ENCODE data around the gene EEF2K.
"Not testable (repeated sequence)": the region's sequence is repeated elsewhere in the genome, so short reads cannot be mapped to it uniquely, and the experiment has no call there.

Gene EEF2K

DNA sequence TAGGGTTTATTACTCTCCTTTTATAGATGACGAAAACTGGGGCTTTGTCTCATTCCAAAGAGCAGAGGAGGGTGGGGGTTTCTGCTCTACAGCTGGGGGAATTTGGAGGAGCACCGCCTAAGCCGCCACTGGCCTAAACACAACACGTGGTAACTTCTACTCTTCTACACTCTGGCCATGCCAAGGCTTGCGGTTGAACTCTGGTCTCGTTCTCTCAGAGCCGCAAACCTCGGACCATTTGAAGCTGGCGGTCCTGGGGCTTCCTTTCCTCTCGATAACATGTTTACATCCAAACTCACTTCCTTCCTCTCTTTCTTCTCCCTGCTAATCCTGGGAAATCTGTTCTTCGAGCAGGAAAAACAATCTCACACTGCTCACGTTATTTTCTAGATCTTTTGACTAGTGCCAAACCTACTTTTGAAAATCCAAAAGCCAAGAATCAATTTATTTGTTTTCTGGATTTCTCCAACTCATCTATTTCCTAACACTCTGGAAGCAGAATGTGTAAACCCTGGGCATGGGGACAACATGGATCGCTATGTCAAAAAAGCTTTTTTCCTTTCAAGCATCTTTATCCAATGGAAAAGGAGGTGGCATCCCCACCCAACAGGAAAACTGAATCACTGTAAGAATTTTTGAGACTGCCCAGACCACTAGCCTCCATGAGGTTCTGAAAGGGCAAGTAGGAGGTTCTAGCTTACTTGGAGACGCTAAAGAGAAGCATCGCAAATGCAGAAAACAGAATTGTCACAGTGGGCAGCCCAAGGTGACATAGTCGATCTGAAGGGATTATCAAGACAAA lies 13.6 kb upstream of the EEF2K start:
- Mint-ChIP-seq H3K9me3 (peaks cover 15% of the 10 kb centered on the region), H3K27me3 (peaks cover 10% of the 10 kb centered on the region), H3K27ac (ENCODE audit: low read depth) (peak overlapping the region; percentile 99), H3K36me3 (ENCODE audit: insufficient read depth) (peaks cover 54% of the 10 kb centered on the region), H3K4me1 (peaks cover 83% of the 10 kb centered on the region), H3K4me3 (peak overlapping the region; percentile 82)
- DNase-seq (ENCODE audit: low spot score in 2 of 2): peak; percentile 63 to 82
- peak; percentile 20 for ATAC-seq (replicated peaks; ENCODE audit: extremely low read depth, poor library complexity, severe bottlenecking)

DNA sequence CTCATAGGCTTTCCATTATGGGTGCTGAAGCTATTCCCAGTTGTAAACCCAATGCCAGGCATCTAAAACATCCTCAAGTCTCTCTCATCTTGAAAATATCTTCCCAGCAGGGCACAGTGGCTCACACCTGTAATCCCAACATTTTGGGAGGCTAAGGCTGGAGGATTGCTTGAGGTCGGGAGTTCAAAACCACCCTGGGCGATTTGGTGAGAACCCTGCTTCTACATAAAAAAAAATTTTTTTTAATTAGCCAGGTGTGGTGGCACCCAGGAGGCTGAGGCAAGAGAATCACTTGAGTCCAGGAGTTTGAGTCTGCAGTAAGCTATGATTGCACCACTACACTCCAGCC lies 13.0 kb upstream of the EEF2K start:
- ATAC-seq (replicated peaks; ENCODE audit: extremely low read depth, poor library complexity, severe bottlenecking) (no peak), DNase-seq (ENCODE audit: low spot score in 2 of 2) (no peak)
- Mint-ChIP-seq H3K9me3 (peaks cover 15% of the 10 kb centered on the region), H3K4me3 (peak overlapping the region; percentile 42), H3K27ac (ENCODE audit: low read depth) (peak overlapping the region; percentile 100), H3K4me1 (peaks cover 80% of the 10 kb centered on the region), H3K27me3 (peaks cover 10% of the 10 kb centered on the region), H3K36me3 (ENCODE audit: insufficient read depth) (peaks cover 53% of the 10 kb centered on the region)

DNA sequence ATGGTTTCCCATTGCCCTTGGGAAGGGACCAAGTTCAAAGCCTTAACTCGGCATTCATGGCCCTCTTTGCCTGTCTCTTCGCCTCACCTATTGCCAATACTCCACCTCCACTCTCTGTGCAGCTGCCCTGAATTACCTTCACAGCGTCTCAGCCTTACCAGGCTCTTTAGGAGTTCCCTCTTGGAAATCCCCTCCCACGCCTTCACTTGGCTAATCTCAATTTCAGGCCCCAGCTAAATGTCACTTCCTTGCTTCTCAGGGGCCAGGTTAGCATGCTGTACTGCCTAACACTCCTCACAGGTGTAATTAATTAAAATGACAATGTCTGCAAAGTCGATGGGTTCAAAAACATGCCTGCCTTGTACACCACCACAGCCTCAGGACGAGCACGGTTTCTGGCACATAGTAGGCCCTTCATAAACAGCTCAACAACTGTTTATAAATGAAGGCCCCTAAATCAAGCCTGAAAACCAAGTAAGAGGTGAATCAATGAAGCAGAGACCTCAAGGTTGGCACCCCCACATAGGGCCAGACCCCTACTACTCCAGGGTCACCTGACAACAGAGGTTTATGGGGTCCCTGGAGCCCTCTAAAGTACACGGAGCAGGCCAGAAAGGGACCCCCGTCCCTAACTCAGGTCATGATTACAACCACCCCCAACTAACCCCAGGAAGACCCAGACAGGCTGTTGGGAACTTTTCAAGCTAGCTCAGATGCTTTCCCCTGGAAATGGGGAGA lies 11.2 kb upstream of the EEF2K start:
- Mint-ChIP-seq H3K27ac (ENCODE audit: low read depth) (peak overlapping the region; percentile 100), H3K4me3 (peak overlapping the region; percentile 87), H3K9me3 (peaks cover 15% of the 10 kb centered on the region), H3K36me3 (ENCODE audit: insufficient read depth) (peaks cover 47% of the 10 kb centered on the region), H3K27me3 (peaks cover 10% of the 10 kb centered on the region), H3K4me1 (peaks cover 63% of the 10 kb centered on the region)
- ATAC-seq (replicated peaks; ENCODE audit: extremely low read depth, poor library complexity, severe bottlenecking): no peak
- DNase-seq (ENCODE audit: low spot score in 2 of 2): no peak

DNA sequence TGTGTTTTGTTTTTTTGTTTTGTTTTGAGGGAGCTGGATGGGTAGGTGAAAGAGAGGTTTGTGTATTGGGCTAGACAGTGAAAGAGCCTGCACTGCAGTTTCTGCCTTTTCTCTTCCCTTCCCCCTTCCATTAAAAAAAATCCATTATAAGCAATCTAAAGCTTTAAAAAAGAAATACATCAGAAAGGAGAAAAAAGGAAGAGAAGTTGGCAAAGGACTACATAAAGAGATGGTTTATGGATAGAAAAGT lies 10.7 kb upstream of the EEF2K start:
- Mint-ChIP-seq H3K36me3 (ENCODE audit: insufficient read depth) (peaks cover 43% of the 10 kb centered on the region), H3K4me3 (peak overlapping the region; percentile 87), H3K27me3 (peaks cover 10% of the 10 kb centered on the region), H3K27ac (ENCODE audit: low read depth) (peak overlapping the region; percentile 100), H3K9me3 (peaks cover 15% of the 10 kb centered on the region), H3K4me1 (peaks cover 61% of the 10 kb centered on the region)
- no peak for DNase-seq (ENCODE audit: low spot score in 2 of 2)
- ATAC-seq (replicated peaks; ENCODE audit: extremely low read depth, poor library complexity, severe bottlenecking): no peak

DNA sequence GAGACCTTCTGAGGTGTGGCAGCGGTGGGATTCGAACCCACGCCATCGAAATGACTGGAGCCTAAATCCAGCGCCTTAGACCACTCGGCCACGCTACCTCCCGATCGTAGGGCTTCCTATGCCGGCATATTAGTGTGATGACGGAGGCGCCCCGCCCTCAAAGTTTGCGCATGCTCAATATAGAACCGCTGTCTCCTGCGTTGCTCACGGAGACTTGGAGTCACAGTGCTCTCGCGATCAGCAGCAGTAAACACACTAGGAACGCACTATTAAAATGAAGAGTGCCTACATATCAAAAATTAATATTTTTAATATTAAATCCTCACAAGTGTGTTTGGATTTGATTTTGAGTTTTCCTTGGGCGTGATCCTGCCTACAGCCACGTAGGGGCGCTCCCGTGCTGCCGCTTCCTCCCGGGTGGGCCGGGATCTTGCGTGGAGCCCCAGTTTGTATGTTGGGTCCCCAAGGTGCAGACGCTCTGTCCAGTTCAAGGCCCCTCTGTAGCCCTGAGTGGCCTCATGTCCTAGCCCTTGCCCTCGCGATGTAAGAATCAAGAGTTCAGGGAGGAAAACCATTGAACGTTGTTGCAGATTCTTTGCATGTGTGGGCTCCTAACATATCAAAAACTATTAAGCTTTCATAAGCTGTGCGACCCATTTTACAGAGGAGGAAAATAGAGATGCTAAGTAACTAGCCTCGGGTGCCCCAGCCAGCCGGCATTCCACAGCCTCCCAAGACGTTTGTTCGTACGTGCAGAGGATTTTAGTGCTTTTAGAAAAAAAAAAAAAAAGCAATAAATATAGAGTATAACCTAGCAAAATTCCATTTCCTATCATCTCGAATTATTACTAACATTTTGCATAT lies 10.2 kb upstream of the EEF2K start:
- DNase-seq (ENCODE audit: low spot score in 2 of 2): peak; percentile 93 to 98
- peaks cover 55% of the 10 kb centered on the region for H3K4me1 Mint-ChIP-seq
- peaks cover 38% of the 10 kb centered on the region for H3K36me3 Mint-ChIP-seq (ENCODE audit: insufficient read depth)
- H3K9me3 Mint-ChIP-seq: peaks cover 15% of the 10 kb centered on the region
- peak overlapping the region; percentile 87 for H3K4me3 Mint-ChIP-seq
- H3K27ac Mint-ChIP-seq (ENCODE audit: low read depth): peak overlapping the region; percentile 100
- no peak for ATAC-seq (replicated peaks; ENCODE audit: extremely low read depth, poor library complexity, severe bottlenecking)
- H3K27me3 Mint-ChIP-seq: peaks cover 10% of the 10 kb centered on the region

DNA sequence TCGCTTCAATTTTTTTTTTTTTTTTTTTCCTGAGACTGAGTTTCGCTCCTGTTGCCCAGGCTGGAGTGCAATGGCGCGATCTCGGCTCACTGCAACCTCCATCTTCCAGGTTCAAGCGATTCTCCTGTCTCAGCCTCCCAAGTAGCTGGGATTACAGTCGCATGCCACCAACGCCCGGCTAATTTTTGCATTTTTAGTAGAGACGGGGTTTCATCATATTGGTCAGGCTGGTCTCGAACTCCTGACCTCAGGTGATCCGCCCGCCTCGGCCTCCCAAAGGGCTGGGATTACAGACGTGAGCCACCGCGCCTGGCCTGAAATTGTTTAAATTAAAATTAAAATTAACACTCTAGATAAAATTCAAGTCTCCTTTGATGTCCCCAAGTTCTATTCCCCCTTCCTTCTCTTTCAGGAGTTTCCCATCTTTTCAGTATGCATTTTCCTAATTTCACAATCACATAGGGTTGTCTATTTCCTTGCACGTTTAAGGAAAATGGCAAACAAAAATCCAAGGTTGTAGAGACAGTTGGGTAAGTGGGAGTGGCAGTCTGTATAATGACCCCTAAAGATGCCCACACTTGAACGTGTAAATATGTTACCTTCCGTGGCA lies 9.4 kb upstream of the EEF2K start:
- Mint-ChIP-seq H3K4me3 (peak overlapping the region; percentile 87), H3K36me3 (ENCODE audit: insufficient read depth) (peaks cover 33% of the 10 kb centered on the region), H3K4me1 (peaks cover 48% of the 10 kb centered on the region), H3K9me3 (peaks cover 15% of the 10 kb centered on the region)
- H3K27me3 Mint-ChIP-seq; H3K27ac Mint-ChIP-seq (ENCODE audit: low read depth); DNase-seq (ENCODE audit: low spot score in 2 of 2); ATAC-seq (replicated peaks; ENCODE audit: extremely low read depth, poor library complexity, severe bottlenecking): not testable (repeated sequence)

DNA sequence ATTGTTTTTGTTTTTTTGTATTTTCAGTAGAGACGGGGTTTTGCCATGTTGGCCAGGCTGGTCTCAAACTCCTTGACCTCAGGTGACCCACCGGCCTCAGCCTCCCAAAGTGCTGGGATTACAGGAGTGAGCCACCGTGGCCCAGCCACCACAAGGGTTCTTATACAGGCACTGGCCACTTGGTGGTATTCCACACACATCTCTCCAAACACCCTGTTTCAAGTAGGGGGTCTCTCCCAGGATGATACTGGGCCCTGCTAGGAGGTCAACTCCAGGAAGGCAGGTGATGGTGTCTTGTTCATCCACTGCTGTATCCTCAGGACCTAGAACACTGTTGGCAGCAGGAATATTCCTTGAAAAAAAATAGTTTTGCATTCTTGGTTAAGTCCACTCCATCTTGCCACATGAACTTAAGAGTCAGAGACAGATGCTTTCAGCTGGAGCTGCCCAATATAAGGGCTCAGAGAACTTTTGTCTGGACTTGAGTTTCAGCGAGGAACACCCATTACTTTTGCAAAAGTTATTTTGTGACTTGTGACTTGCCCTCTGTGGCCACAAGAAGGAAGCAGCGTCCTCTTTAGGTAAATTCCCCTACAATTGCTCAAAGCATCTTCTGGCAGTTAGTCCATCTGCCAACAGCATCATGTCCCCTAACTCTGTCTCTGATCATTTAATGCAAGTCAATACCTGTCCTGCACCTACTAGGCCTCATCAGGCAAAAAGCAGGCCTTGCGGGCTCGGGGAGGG lies 7.4 kb upstream of the EEF2K start:
- H3K9me3 Mint-ChIP-seq: peaks cover 11% of the 10 kb centered on the region
- peaks cover 21% of the 10 kb centered on the region for H3K36me3 Mint-ChIP-seq (ENCODE audit: insufficient read depth)
- no peak overlapping the region for H3K27ac Mint-ChIP-seq (ENCODE audit: low read depth)
- DNase-seq (ENCODE audit: low spot score in 2 of 2) (no peak), ATAC-seq (replicated peaks; ENCODE audit: extremely low read depth, poor library complexity, severe bottlenecking) (no peak)
- H3K4me1 Mint-ChIP-seq: peaks cover 31% of the 10 kb centered on the region
- H3K27me3 Mint-ChIP-seq: peaks cover 10% of the 10 kb centered on the region
- H3K4me3 Mint-ChIP-seq: no peak overlapping the region

DNA sequence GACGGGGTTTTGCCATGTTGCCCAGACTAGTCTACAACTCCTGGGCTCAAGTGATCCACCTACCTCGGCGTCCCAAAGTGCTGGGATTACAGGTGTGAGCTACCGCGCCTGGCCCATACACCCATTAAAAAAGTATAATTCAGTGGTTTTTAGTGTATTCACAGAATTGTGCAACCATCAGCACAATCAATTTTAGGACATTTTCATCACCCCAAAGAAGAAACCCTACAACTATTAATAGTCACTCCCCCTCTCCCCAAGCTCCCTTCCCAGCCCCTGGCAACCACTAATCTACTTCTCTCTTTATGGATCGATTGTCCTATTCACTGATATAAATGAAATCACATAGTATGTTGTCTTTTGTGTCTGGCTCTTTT lies 3.8 kb upstream of the EEF2K start:
- Mint-ChIP-seq H3K27ac (ENCODE audit: low read depth) (no peak overlapping the region), H3K9me3 (no peaks in the 10 kb centered on the region), H3K4me1 (peaks cover 9% of the 10 kb centered on the region), H3K36me3 (ENCODE audit: insufficient read depth) (peaks cover 3% of the 10 kb centered on the region), H3K27me3 (no peaks in the 10 kb centered on the region), H3K4me3 (no peak overlapping the region)
- ATAC-seq (replicated peaks; ENCODE audit: extremely low read depth, poor library complexity, severe bottlenecking) (no peak), DNase-seq (ENCODE audit: low spot score in 2 of 2) (no peak)

DNA sequence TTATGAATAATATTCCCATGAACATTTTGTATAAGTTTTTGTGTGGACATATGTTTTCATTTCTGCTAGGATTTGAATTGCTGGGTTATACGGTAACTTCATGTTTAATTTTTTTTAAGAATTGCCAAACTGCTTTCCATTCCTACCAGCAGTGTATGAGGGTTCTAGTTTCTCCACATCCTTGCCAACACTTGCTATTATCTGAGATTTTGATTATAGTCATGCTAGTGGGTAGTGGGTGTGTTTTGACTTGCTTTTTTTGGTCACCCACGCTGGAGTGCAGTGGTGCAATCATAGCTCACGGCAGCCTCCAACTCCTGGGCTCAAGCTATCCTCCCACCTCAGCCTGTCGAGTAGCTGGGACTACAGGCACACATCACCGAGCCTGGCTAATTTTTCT lies 3.0 kb upstream of the EEF2K start:
- no peak for ATAC-seq (replicated peaks; ENCODE audit: extremely low read depth, poor library complexity, severe bottlenecking)

DNA sequence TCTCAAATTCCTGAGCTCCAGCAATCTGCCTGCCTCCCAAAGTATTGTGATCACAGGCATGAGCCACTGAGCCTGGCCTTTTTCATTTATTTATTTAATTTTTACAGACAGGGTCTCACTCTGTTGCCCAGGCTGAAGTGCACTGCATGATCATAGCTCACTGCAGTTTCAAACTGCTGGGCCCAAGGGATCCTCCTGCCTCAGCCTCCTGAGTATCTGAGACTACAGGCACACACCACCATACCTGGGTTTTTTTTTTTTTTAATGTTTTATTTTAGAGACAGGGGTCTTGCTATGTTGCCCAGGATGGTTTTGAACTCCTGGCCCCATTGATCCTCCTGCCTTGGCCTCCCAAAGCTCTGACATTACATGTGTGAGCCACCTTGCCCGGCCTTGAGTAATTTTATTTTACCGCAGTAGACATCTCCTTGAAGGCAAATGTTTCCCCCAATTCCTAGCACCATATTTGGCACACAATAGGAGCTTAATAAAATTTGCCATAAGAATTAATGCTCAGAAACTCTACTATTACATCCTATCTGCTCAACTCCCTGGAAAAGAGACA lies 1.9 kb upstream of the EEF2K start:
- ATAC-seq (replicated peaks; ENCODE audit: extremely low read depth, poor library complexity, severe bottlenecking): no peak
- DNase-seq (ENCODE audit: low spot score in 2 of 2): no peak
- H3K4me3 Mint-ChIP-seq: no peak overlapping the region
- H3K27ac Mint-ChIP-seq (ENCODE audit: low read depth): no peak overlapping the region
- H3K9me3 Mint-ChIP-seq: no peaks in the 10 kb centered on the region
- no peaks in the 10 kb centered on the region for H3K27me3 Mint-ChIP-seq
- H3K4me1 Mint-ChIP-seq: peaks cover 16% of the 10 kb centered on the region
- H3K36me3 Mint-ChIP-seq (ENCODE audit: insufficient read depth): peaks cover 4% of the 10 kb centered on the region

More for the DNA sequence above, 3.0 kb upstream of the EEF2K start:
- Mint-ChIP-seq H3K36me3 (ENCODE audit: insufficient read depth) (peaks cover 4% of the 10 kb centered on the region), H3K9me3 (no peaks in the 10 kb centered on the region), H3K27me3 (no peaks in the 10 kb centered on the region), H3K27ac (ENCODE audit: low read depth) (no peak overlapping the region), H3K4me1 (peaks cover 16% of the 10 kb centered on the region), H3K4me3 (no peak overlapping the region)
- DNase-seq (ENCODE audit: low spot score in 2 of 2): no peak

DNA sequence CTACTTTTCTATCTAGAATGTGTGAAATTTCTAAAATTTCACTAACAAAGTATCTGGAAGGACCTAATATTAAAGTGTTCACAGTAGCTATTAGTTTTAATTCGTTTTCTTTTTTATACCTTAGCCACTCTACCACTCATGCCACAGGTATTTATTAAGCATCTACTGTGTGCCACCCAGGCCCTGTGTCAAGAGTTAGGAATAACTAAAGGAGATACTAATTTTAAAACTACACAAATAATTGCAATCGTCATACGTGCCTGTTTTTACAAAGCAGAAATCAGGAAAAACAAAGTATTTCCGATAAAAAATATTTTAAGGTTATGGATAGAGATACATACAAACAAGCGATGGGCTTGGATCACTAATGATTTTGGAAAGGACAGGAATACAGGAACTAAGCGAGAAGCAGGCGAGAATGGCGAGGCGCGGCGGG lies 483 bp upstream of the EEF2K start:
- DNase-seq (ENCODE audit: low spot score in 2 of 2): no peak
- H3K36me3 Mint-ChIP-seq (ENCODE audit: insufficient read depth): peaks cover 4% of the 10 kb centered on the region

More for the DNA sequence above, 483 bp upstream of the EEF2K start:
- no peak for ATAC-seq (replicated peaks; ENCODE audit: extremely low read depth, poor library complexity, severe bottlenecking)
- Mint-ChIP-seq H3K27me3 (no peaks in the 10 kb centered on the region), H3K9me3 (no peaks in the 10 kb centered on the region), H3K4me3 (peak overlapping the region; percentile 86), H3K27ac (ENCODE audit: low read depth) (peak overlapping the region; percentile 25), H3K4me1 (peaks cover 19% of the 10 kb centered on the region)
